ENCODE results near the gene ZC3H12A.

The ZC3H12A gene

DNA sequence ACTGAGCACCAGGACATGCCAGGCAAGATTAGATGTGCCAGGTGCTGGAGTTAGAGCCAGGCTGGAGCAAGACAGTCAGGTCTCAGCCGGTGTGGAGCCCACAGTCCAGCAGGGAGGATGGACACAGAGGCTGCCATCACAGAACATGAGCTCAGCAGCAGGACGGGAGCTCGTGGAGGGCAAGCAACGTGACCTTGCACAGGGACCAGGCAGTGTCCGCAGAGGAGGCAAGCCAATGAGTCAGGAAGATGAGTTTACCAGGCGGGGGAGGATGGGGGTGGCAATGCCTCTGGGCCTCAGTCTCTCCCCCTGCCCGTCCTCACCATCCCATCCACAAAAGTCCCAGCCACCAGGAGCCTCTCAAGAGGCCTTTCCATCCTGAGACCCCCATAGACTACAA is 20.7 kb upstream of the ZC3H12A start:
- no peak for DNase-seq (ENCODE audit: low read depth in 4 of 4, low spot score in 1 of 4)

DNA sequence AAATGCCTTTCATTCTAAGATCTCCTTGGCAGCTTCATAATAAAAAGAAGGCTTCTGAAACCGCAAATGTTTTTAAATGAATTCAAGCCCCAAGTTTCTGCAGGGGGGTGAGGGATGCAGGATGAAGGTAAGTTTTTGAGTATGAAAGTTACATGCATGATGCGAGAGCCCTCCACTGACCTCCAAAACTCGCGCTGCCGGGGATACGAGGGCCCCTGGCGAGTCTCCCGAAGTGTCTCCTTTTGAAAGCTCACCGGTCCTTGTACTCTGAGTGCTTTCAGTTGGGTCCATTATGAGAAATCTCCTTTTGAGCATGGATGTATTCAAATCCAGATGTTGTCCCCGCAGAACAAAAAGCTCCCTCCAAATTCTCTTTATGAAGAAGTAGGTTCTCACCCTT is 18.9 kb upstream of the ZC3H12A start:
- DNase-seq (ENCODE audit: low read depth in 4 of 4, low spot score in 1 of 4): no peak

DNA sequence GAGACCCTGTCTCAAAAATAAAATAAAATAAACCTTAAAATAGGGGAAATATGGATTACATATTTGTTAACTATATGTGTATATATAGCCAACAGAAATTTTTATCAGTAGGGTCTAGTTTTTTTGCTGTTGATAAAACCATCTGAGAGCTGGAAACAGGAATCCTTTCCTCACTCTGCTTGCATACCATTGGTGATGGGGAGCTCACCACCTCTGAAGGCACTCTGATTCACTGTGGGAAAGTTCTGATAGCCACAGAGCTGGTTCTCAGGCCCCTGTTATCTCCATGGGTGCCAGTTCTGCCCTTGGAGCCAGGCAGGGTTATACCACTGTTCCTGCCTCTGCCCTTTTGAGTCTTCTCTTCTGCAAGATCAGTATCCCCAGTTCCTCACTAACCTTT is 17.8 kb upstream of the ZC3H12A start:
- no peak for DNase-seq (ENCODE audit: low read depth in 4 of 4, low spot score in 1 of 4)

DNA sequence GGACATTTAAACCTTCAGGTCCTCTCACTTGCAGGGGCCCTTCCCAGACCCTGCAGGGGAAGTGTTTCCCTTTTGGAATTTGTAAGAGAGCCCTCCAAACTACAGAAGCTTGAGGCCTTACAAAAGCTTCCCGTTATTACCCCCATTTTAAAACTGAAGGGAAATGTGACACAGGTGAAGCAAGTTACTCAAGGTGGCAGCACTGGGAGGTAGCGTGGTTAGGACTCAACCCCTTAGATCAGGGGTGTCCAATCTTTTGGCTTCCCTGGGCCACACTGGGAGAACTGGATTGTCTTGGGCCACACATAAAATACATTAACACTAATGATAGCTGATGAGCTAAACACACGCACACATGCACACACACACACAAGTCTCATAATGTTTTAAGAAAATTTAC is 15.8 kb upstream of the ZC3H12A start:
- no peak for DNase-seq (ENCODE audit: low read depth in 4 of 4, low spot score in 1 of 4)

DNA sequence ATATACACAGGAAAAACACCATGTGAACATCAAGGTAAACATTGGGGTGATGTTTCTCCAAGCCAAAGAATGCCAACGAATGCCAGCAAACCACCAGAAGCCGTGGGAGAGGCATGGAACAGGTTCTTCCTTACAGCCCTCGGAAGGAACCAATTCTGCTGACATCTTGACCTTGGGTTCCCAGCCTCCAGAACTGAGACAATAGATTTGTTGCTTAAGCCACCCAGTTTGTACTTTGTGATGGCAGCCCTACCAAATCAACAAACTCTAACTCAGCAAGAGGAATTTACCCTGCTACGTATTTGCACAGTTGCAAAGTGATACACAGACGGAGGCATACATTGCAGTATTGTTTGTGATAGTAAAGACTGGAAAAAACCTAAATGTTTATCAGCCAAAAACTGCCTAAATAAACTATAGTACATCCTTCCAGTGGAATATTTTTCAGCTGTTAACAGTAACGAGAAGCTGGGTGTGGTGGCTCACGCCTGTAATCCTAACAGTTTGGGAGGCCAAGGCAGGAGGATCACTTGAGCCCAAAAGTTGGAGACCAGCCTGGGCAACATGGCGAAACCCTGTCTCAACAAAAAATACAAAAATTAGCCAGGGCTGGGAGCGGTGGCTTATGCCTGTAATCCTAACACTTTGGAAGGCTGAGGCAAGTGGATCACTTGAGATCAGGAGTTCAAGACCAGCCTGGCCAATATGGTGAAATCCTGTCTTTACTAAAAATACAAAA is 12.5 kb upstream of the ZC3H12A start:
- no peak for DNase-seq (ENCODE audit: low read depth in 4 of 4, low spot score in 1 of 4)

DNA sequence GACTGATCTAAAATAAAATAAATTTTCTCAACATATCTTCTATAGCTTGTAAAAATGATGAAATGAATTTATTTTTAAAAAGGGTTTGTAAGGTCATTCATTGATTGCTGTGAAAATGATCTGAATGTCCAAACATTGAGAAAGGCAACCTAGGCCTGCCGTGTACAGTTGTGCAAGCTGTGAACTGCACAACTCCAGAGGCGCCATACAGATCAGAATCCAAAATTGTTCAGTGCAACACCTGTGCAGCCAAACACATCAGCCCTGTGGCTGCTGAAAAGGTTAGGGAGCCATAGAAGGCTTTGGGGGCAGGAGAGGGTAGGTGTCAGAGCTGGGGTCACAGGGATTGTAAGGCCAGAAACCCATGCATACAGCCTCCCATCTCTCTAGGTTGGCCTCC is 9.9 kb upstream of the ZC3H12A start:
- DNase-seq (ENCODE audit: low read depth in 4 of 4, low spot score in 1 of 4): no peak

DNA sequence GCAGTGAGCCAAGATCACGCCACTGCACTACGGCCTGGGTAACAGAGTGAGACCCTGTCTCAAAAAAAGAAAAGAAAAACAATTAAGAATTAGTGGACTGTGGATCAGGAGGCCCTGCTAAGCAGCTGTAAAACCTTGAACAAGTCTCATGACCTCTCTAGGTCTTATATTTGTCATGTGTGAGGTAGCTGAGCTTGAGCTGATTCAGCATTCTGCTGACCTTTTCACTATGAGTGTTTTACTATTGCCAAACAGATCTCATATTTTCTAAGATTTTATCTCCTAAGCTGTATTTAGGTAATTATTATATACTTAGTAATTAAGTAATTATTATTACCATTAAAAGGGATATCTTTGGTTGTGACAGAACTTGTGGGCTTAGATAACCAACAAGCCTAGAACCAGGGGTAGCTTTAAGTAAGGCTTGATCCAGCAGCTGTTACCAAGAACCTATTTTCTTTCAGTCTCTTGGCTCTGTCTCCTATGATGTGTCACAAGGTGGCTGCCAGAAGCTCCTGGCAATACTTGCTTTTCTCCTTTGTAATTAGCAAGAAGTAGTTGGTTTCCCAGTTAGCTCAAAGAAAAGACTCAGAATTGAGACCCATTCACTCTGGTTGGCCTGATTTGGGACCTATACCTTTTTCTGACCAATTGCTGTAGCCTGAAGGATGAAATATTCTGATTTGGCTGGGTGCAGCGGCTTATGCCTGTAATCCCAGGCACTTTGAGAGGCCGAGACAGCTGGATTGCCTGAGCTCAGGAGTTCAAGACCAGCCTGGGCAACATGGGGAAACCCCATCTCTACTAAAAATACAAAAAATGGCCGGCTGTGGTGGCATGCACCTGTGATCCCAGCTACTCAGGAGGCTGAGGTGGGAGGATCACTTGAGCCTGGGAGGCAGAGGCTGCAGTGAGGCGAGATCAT is 8.5 kb upstream of the ZC3H12A start:
- DNase-seq (ENCODE audit: low read depth in 4 of 4, low spot score in 1 of 4): no peak

DNA sequence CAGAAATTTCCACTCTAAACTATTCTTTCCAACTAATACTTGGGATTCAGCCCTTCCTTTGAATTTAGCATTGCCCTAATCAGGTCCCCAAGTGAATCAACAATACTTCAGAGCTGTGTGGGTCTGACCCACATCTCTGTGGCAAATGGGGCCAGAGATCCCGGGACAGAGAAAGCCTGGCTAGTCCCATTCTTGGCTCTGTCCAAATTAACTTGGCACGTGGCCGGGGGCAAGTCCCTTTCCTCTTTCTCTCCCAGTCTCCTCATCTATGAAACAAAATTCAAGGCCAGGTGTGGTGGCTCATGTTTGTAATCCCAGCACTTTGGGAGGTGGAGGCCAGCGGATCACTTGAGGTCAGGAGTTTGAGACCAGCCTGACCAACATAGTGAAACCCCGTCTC is 6.3 kb upstream of the ZC3H12A start:
- no peak for DNase-seq (ENCODE audit: low read depth in 4 of 4, low spot score in 1 of 4)

DNA sequence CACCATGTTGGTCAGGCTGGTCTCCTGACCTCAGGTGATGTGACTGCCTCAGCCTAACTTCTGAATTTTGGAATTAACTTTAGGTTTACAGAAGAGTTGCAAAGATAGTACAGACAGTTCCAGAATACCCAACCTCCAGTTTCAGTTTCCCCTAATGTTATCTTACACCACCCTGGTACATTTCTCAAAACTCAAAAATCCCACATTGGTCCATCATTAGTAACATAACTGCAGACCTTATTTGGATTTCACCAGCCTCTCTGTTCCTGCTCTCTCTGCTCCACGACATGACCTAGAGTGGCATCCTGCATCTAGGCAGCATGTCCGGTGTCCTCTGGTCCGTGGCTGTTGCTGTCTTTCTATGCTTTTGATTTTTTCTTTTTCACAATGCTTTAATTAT is 5.0 kb upstream of the ZC3H12A start:
- no peak for DNase-seq (ENCODE audit: low read depth in 4 of 4, low spot score in 1 of 4)

DNA sequence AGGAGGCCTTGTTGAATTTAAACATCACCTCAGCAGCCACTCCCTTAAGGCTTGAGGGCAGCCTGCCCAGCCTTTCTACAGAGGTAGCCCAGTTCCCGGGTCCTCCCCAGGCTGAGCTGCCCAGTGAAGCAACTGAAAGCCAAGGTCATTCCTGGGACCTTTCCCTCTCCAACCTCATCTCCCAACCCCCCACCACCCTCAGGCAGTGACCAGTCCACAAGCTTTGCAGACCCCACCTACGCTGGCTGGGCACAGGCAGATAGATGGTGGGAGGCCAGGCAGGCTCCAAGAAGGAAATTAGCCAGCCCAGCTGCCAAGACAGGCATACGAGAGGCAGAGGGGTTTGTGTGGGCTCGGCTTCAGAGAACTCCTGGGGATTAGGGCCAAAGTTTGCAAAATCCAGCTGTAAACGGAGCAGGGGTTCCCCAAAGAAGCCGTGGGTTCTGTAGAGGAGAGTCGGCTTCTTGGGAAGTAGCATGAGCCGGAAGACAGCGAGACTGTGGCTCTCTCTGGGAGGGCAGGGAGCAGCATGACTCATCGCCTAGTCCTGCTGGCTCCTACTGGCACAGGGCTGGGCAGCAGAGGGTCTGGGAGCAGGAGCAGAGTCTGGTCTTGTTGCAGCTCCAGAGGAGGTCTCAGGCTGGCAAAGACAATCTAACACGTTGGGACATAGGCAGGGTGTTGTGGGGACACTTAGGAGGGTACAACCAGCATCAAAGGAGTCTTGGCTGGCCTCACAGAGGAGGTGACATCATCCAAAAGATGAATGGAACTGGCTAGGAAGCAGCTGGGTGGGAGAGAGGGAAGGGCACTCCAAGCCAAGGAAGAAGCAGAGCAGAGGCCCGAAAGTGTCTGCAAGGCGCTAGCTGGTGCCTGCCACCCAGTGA is 2.8 kb upstream of the ZC3H12A start:
- DNase-seq (ENCODE audit: low read depth in 4 of 4, low spot score in 1 of 4): no peak

DNA sequence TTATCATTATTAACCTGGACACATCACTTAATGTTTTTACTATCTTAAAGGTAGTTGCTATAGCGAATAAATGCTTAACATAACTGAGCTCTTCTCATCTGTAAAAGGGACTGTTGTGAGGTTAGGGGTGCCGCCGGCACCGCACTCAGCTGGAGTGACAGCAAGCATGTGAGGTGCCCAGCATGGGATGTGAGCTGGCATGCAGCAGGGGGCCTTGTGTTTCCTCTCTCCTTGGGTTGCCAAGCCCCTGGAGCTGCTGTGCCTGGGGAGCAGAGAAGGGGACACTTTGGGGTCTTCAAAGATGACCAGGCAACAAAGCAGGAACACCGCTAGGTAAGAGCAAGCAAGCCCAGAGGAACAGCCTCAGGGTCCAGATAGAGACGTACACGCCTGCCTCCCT is 2.1 kb upstream of the ZC3H12A start:
- DNase-seq (ENCODE audit: low read depth in 4 of 4, low spot score in 1 of 4): no peak

DNA sequence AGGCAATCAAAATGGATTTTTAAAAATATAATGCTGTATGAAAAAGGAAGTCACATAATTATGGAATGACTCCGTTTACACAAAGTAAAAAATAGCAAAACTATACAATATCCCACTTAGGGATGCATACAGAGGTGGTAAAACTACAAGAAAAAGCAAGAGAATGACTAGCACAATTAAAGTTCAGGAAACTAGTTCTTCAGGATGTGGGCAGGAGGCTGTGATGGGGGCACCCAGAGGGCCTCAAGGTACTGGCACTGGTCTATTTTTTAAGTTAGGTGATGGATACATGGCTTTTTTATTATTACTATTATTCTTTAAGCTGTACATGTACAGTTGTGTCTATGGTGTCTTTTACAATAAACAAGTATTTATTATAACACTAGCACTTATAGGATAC is 1.4 kb upstream of the ZC3H12A start:
- DNase-seq (ENCODE audit: low read depth in 4 of 4, low spot score in 1 of 4): no peak

DNA sequence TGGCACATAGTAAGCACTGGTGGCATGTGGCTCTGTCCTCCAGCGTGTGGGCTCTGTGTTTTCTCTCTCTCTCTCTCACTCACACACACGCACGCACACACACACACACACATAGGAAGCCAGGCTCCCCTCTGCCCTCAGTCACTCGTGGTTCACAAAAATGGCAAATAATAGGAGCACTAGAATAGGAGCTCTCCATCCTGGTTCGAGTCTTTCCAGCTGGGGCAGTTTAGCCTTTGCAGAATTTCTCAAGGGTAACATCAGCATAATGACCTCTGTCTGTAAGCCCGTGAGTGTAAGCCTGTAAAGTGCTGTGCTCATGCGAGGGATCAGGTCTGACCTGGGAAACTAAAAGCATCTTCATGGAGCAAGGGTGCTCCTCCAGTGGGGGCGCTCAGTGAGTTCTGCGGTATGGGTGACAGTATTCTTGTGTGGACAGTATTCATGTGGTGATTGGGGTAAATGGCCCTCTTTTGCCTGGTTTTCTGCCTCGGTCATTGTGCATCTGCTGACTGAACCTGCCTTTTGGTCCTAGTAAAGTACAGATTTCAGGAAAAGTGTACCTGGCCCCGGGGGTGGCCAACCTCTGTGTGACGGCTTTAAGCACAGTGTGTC is 842 bp upstream of the ZC3H12A start:
- DNase-seq (ENCODE audit: low read depth in 4 of 4, low spot score in 1 of 4): no peak

DNA sequence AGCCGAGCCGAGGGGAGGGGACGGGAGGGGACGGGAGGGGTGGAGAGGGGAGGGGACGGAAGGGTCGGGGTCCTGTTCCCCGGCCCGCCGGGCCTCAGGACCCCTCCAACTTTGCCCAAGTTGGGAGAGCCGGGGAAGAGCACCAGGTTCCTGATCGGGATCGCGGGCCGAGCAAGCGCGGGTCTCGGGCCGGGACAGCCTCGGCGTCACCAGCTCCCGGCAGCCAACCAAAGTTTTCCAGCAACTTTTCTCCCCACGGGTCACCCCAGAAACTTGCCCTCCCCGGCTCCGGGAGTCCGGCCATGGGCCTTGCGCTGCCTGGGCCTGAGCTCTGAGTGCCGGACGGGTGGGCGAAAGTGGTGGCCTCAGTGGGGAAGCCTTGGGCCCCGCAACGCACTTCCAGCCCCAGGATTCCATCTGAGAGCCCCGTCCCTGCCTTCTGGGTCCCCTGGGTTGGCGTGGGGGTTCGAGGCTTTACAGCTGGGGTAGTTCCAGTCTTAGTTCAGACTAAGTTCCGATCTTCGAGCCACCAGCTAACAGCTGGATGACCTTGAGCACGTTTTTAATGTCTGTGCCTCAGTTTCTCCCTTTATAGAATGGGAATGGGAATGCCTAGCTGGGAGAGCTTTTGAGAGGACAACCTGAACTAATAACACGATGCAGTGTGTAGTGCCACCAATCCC is 458 bp downstream of the ZC3H12A start:
- DNase-seq (ENCODE audit: low read depth in 4 of 4, low spot score in 1 of 4): no peak

DNA sequence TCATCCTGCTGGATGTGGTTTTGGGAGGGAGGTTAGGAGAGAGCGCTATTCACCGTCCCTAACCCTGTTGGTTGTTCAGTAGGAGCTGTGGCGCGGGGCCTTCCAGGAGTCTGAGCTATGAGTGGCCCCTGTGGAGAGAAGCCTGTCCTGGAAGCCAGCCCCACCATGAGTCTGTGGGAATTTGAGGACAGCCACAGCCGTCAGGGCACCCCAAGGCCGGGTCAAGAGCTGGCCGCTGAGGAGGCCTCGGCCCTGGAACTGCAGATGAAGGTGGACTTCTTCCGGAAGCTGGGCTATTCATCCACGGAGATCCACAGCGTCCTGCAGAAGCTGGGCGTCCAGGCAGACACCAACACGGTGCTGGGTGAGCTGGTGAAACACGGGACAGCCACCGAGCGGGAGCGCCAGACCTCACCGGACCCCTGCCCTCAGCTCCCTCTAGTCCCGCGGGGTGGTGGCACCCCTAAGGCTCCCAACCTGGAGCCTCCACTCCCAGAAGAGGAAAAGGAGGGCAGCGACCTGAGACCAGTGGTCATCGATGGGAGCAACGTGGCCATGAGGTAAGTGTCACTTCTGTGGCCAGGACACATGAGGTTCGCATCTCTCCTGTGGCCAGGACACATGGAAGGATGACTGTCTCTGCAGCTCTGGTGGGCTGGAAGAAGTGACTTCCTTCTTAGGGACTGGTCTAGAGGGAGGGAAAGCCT is 1.2 kb downstream of the ZC3H12A start:
- DNase-seq (ENCODE audit: low read depth in 4 of 4, low spot score in 1 of 4): no peak

DNA sequence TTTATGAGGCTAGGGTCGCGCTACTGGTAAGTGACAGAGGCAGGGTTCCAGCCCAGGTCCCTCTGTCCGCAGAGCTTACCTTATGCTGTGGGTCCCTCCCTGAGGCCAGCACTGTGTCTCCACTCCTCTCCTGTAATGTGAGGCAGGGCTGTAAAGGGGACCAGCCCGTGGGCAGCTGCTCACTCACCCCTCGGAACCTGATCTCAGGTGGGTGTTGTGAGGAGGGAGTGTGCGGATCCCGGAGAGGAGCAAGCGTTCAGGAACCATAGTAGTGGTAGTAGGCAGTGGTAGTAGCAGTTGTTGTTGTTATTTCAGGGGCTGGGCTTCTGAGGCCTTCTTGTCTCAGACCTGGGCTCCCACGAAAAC is 1.7 kb downstream of the ZC3H12A start:
- no peak for DNase-seq (ENCODE audit: low read depth in 4 of 4, low spot score in 1 of 4)

DNA sequence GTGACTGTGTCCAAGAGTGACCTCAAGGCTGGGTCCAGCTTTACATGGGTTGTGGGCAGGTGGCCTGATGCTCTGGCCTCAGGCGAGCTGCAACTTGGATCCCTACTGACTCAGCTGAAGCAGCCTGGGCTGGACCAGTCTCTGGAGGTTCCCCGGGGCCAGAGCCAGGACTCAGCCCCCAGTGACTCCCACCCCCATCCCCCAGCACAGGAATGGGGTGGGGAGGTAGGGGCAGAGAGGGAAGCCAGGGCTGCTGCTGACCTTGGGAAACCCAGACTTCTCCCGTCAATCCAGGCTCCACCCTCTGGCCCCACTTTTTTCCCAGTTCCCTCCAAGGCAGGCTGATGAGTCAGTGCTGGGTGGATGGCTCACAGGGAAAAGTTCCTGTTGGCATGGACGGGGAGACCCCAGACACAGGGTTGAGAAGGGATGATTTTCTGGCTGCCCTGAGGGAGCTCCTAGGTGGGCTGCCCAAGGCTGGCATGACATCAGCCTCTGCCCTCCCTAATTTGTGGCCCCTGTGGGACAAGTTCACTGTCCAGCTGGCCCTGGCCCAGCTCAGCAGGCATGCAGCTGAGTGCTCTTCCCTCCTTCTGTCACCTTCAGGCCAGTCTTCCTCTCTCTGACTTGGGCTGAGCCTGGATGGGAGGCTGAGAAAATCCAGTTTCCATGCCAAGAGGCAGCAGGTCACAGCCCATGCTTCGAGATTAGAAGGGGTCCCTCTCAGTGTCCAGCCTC is 2.2 kb downstream of the ZC3H12A start:
- DNase-seq (ENCODE audit: low read depth in 4 of 4, low spot score in 1 of 4): no peak

DNA sequence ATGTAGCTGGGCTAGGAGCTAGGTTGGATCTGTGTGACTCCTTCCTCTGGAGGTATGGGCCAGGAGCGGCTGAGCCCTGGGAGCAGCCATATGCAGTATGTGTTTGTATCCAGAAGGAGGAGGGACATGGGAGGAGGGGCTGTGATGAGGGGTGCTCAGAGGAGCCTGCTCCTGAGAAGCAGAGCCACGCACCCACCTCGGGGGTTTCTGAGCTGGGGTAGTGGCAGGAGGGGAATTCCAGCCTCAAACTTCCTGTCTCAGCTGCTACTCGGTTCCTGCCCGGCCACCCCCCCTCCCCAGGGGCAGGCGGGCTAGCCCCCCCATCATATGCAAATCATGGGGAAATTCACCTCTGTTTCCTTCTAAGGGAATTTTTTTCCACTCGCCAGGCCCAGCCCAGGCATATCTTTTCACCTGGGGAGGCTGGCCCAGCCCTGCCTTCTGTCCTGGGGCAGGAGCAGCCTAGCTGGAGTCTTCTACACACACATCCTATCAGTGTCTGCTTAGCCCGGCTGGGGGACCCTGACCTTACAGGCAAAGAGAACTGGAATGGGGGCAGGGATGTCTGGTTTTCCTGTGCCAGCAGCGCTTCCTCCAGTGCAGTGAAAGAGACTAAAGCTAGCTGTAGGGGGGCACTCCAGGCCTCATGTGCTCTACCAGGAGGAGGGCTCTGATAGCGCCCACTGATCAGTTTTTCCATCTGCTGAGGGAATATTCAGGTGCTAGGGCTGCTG is 3.0 kb downstream of the ZC3H12A start:
- peak in 3 of 4 experiments; percentile 66 to 84 (median 79) for DNase-seq (ENCODE audit: low read depth in 4 of 4, low spot score in 1 of 4)

DNA sequence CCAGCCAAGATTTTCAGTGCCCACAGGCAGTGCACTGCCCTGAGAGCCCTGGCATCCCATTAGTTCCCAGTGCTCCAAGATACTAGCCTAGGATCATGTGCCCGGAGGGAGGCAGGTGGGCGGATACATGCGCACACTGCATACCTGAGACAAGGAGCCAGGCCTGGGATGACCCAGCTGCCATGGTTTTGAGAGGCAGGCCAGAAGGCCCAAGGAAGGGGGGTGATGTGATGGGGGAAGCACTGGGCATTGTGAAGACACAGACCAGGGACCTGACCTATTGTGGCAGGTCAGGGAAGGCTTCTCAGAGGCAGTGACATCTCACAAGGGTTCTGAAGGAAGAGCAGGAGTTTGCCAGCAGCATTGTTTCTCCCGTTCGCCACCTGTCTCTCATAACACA is 3.6 kb downstream of the ZC3H12A start:
- DNase-seq (ENCODE audit: low read depth in 4 of 4, low spot score in 1 of 4): no peak

Measured in stimulated activated CD4-positive, alpha-beta T cell treated with anti-CD3 and anti-CD28 coated beads, Interleukin-1b, Interleukin-23, amount 100 ng/mL, for 24 hours (primary cell).